Neural progenitor cell (in vitro differentiated cells): ENCODE data around the gene KRT24.

Source experiments
- CTCF ChIP-seq: fragments of 200-600 bp; sonication (generic); IDR thresholded peaks from 2 replicates; pipeline ENCODE4 v1.5.1; 2017; ENCODE audit warnings: antibody characterized with exemption, mild to moderate bottlenecking
- EZH2phosphoT487 ChIP-seq: fragments of 200-600 bp; sonication (generic); IDR thresholded peaks from 2 replicates; pipeline ENCODE4 v1.6.1; 2017; ENCODE audit warnings: antibody characterized with exemption

- TF ChIP-seq CTCF (no peak), EZH2phosphoT487 (no peak)
These were observed 4.2 kb upstream of the KRT24 start for GRCh38 chr17:40707745-40708144.
